ENCODE measurements around the gene ARFGAP3. TPM values are rescaled to one million over a fixed set of nuclear protein-coding genes. Genes with fewer than 3 reads are reported as not detected.

ARFGAP3 gene
- total RNA-seq, 1 experiment from 2014 or later, result 15.0 TPM

GRCh38 chr22:42819412-42820044 lies 37.5 kb downstream of the ARFGAP3 start:
- no peak overlapping the region for H3K27ac Mint-ChIP-seq
- no peak overlapping the region for H3K4me2 ChIP-seq (ENCODE audit: insufficient read depth, insufficient read length, low read length)
- TF ChIP-seq CTCF (conservative IDR thresholded peaks at IDR 0.05), result no peak

More at GRCh38 chr22:42819412-42820044, 37.5 kb downstream of the ARFGAP3 start:
- H3K4me3 Mint-ChIP-seq, result no peak overlapping the region
- H3K23ac ChIP-seq (ENCODE audit: insufficient read length, low read depth, low read length), result no peak overlapping the region
- no peak overlapping the region for H3K27ac ChIP-seq (ENCODE audit: insufficient read length, low read depth, low read length)
- H3K14ac ChIP-seq (ENCODE audit: insufficient read depth, low read length), result no peak overlapping the region
- H3T11ph ChIP-seq (ENCODE audit: low read length), result no peak overlapping the region
- H3K79me1 ChIP-seq (ENCODE audit: insufficient read depth, low read depth, low read length, poor library complexity, severe bottlenecking), result no peaks in the 10 kb centered on the region
- H3K27me3 Mint-ChIP-seq (ENCODE audit: low read depth), result no peaks in the 10 kb centered on the region; the same call in 1 of the 2 replicates
- H2BK120ac ChIP-seq (ENCODE audit: low read depth, low read length, poor library complexity, severe bottlenecking), result no peak overlapping the region
- peaks cover 10 to 14% (median 13%) of the 10 kb centered on the region in 3 experiments for H3K36me3 Mint-ChIP-seq (ENCODE audit: insufficient read depth in 1 of 3, low read depth in 3 of 3)
- H4K91ac ChIP-seq (ENCODE audit: insufficient read length, low read depth, low read length), result no peak overlapping the region
- no peak overlapping the region for H2AFZ ChIP-seq (ENCODE audit: low read length)
- H3K9me3 Mint-ChIP-seq, result peaks cover 6 to 8% of the 10 kb centered on the region in 2 experiments; a peak in 4 of 5 replicates
- no peaks in the 10 kb centered on the region for H3K4me1 Mint-ChIP-seq
- no peak overlapping the region for H2BK20ac ChIP-seq (ENCODE audit: low read depth, low read length, poor library complexity, severe bottlenecking)
- H3K9me3 ChIP-seq (ENCODE audit: control insufficient read depth, low read depth, low read length), result no peaks in the 10 kb centered on the region
- H3K79me2 ChIP-seq (ENCODE audit: insufficient read depth, low read length), result no peaks in the 10 kb centered on the region
- no peaks in the 10 kb centered on the region for H3K4me1 ChIP-seq (ENCODE audit: insufficient read depth, low read length)
- H2BK5ac ChIP-seq (ENCODE audit: insufficient read length, low read length), result no peak overlapping the region
- no peak overlapping the region for H2BK15ac ChIP-seq (ENCODE audit: low read depth, low read length)
- H3K23me2 ChIP-seq (ENCODE audit: insufficient read length, low read depth, low read length, poor library complexity, severe bottlenecking), result no peaks in the 10 kb centered on the region
- H2BK12ac ChIP-seq (ENCODE audit: insufficient read length, low read depth, low read length), result peak overlapping the region; percentile 41
- WGBS (ENCODE audit: extremely low coverage, insufficient read length, low lambda C conversion rate), result no CpG with 5 or more reads among the region's 9 CpGs
- no peaks in the 10 kb centered on the region for H3K27me3 ChIP-seq (ENCODE audit: insufficient read depth, low read length)
- no peak overlapping the region for H3K9ac ChIP-seq (ENCODE audit: extremely low read depth, insufficient read length, low read length)
- H3K56ac ChIP-seq (ENCODE audit: insufficient read length, low read depth, low read length), result no peak overlapping the region
- H4K5ac ChIP-seq (ENCODE audit: insufficient read length, low read depth, low read length), result no peak overlapping the region
- no peak overlapping the region for H2AK5ac ChIP-seq (ENCODE audit: insufficient read length, low read length)
- H3K18ac ChIP-seq (ENCODE audit: insufficient read length, low read depth, low read length), result no peak overlapping the region
- no peak for DNase-seq
- no peak overlapping the region for H3K4ac ChIP-seq (ENCODE audit: low read depth, low read length)
- no peaks in the 10 kb centered on the region for H4K20me1 ChIP-seq (ENCODE audit: control insufficient read depth, insufficient read depth, insufficient read length)
- H4K8ac ChIP-seq (replicated peaks; ENCODE audit: insufficient read length, low read depth, low read length), result no peak overlapping the region

All from H9 (cell line).